ENCODE data around the gene BIRC6. TPM values are rescaled to one million over a fixed set of nuclear protein-coding genes. Genes with fewer than 3 reads are reported as not detected.

The BIRC6 gene
- total and polyA plus RNA-seq, 2 of the 8 experiments (the other 6 are each of a cell fraction or from before 2014, with no cell fraction given) = 32.5 to 69.5 TPM

- TF ChIP-seq EGR1 (IDR thresholded peaks at IDR 0.05; ENCODE audit: borderline replicate concordance, low read depth, low read length) (no peak), SUZ12 (IDR thresholded peaks at IDR 0.05; ENCODE audit: low read length) (no peak), CTBP2 (IDR thresholded peaks at IDR 0.05; ENCODE audit: borderline replicate concordance, insufficient read depth, insufficient read length, low read length) (no peak), EP300 (IDR thresholded peaks at IDR 0.05; ENCODE audit: borderline replicate concordance in 1 of 2, low read depth in 2 of 2, low read length in 2 of 2) (no peak)
These were observed 42.4 kb downstream of the BIRC6 start (continued) for GRCh38 chr2:32399221-32399620.

Measured in H1 (cell line).